ENCODE results near the gene TGM3. TPM values are rescaled to one million over a fixed set of nuclear protein-coding genes. Genes with fewer than 3 reads are reported as not detected.

The TGM3 gene
- total and polyA plus RNA-seq, 2 of the 4 experiments (the other 2 are of a cell fraction) = not detected

DNA sequence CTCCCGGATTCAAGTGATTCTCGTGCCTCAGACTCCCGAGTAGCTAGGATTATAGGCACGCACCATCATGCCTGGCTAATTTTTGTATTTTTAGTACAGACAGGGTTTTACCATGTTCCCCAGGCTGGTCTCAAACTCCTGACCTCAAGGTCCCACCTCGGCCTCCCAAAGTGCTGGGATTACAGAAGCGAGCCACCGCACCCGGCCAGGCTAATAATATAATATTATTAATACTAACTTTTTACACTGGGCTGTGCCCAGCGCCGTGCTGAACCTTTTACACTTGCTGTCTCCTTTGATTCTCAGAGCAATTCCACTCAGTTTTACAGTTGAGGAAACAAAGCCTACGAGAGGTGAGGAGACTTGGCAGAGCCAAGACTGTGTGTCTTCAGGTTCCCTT is 2.3 kb upstream of the TGM3 start:
- H4K20me1 ChIP-seq (ENCODE audit: insufficient read depth, low read length) = no peaks in the 10 kb centered on the region
- in situ Hi-C loops (cut with MboI; ENCODE audit: low sequenced_read_pairs) (no loop called here), intact Hi-C loops (cut with micrococcal nuclease) (no loop called here), dilution Hi-C loops (cut with HindIII; ENCODE audit: low sequenced_read_pairs, unreplicated experiment) (no loop called here)
- ATAC-seq (ENCODE audit: low read depth) = no peak
- no peak for DNase-seq
- H3K9ac ChIP-seq (ENCODE audit: low read depth, low read length) = no peak overlapping the region
- TF ChIP-seq RAD21 (IDR thresholded peaks at IDR 0.05; ENCODE audit: low read length) (no peak), SMC3 (IDR thresholded peaks at IDR 0.05; ENCODE audit: low read depth, low read length) (no peak), RFX5 (IDR thresholded peaks at IDR 0.05; ENCODE audit: low read depth, low read length) (no peak), FOS (IDR thresholded peaks at IDR 0.05; ENCODE audit: low read depth, low read length) (no peak), POLR2A (IDR thresholded peaks at IDR 0.05; ENCODE audit: low read depth, low read length) (no peak), NFE2L2 (IDR thresholded peaks at IDR 0.05; ENCODE audit: low read depth, low read length) (no peak), RCOR1 (IDR thresholded peaks at IDR 0.05; ENCODE audit: insufficient replicate concordance, low read length) (no peak), BHLHE40 (IDR thresholded peaks at IDR 0.05; ENCODE audit: low read depth, low read length) (no peak), CEBPB (IDR thresholded peaks at IDR 0.05; ENCODE audit: low read depth, low read length) (no peak), MAFK (IDR thresholded peaks at IDR 0.05; ENCODE audit: low read depth, low read length) (no peak)
- TF ChIP-seq, protein P1, sequence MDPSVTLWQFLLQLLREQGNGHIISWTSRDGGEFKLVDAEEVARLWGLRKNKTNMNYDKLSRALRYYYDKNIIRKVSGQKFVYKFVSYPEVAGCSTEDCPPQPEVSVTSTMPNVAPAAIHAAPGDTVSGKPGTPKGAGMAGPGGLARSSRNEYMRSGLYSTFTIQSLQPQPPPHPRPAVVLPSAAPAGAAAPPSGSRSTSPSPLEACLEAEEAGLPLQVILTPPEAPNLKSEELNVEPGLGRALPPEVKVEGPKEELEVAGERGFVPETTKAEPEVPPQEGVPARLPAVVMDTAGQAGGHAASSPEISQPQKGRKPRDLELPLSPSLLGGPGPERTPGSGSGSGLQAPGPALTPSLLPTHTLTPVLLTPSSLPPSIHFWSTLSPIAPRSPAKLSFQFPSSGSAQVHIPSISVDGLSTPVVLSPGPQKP (IDR thresholded peaks at IDR 0.05; ENCODE audit: borderline replicate concordance, low read depth, low read length) = no peak
- TF ChIP-seq, protein P2, sequence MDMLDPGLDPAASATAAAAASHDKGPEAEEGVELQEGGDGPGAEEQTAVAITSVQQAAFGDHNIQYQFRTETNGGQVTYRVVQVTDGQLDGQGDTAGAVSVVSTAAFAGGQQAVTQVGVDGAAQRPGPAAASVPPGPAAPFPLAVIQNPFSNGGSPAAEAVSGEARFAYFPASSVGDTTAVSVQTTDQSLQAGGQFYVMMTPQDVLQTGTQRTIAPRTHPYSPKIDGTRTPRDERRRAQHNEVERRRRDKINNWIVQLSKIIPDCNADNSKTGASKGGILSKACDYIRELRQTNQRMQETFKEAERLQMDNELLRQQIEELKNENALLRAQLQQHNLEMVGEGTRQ (IDR thresholded peaks at IDR 0.05; ENCODE audit: low read depth, low read length) = no peak
- no peak overlapping the region for H4K5ac ChIP-seq (ENCODE audit: low read depth, low read length)
- no peak overlapping the region for H2BK15ac ChIP-seq (ENCODE audit: low read depth, low read length)
- no peaks in the 10 kb centered on the region for H3K4me1 ChIP-seq (ENCODE audit: control insufficient read depth, insufficient read depth, low read length)
- no peaks in the 10 kb centered on the region for H3K9me1 ChIP-seq (ENCODE audit: insufficient read depth, low read length)
- H3K23ac ChIP-seq (ENCODE audit: low read depth, low read length) = no peak overlapping the region
- no CpG with 5 or more reads among the region's 11 CpGs for WGBS, 2 experiments (ENCODE audit: extremely low coverage in 2 of 2, insufficient read length in 1 of 2)
- H3K27me3 ChIP-seq (ENCODE audit: control insufficient read depth, insufficient read depth, low read length) = peaks cover 17% of the 10 kb centered on the region
- no peak overlapping the region for H2AK9ac ChIP-seq (replicated peaks; ENCODE audit: low read depth, low read length, poor library complexity)
- H3K4ac ChIP-seq (ENCODE audit: low read depth, low read length) = no peak overlapping the region
- ChIA-PET POLR2A (ENCODE audit: unreplicated experiment) (no interaction called here), CTCF (no interaction called here)
- H3K36me3 ChIP-seq (ENCODE audit: control insufficient read depth, insufficient read depth, low read length) = no peaks in the 10 kb centered on the region
- no peak overlapping the region for H2AFZ ChIP-seq (replicated peaks; ENCODE audit: low read length, poor library complexity)
- H3K79me1 ChIP-seq (ENCODE audit: low read depth in 1 of 2, low read length in 2 of 2) = no peaks in the 10 kb centered on the region
- no peak overlapping the region for H3K14ac ChIP-seq (replicated peaks; ENCODE audit: low read depth, low read length)
- H2BK20ac ChIP-seq (ENCODE audit: low read depth, low read length) = no peak overlapping the region
- H2BK5ac ChIP-seq (ENCODE audit: low read depth, low read length, poor library complexity, severe bottlenecking) = no peak overlapping the region
- H2AK5ac ChIP-seq (ENCODE audit: low read depth, low read length) = no peak overlapping the region
- no peak overlapping the region for H3K4me3 ChIP-seq (ENCODE audit: insufficient read depth, low read depth, low read length)
- no TSS peak for BruUV-seq (replicated peaks)
- no peak overlapping the region for H3K18ac ChIP-seq (ENCODE audit: low read depth, low read length)
- no peak overlapping the region for H2BK120ac ChIP-seq (ENCODE audit: low read depth, low read length)
- no peak overlapping the region for H4K91ac ChIP-seq (ENCODE audit: insufficient read depth, low read depth, low read length)
- H3K56ac ChIP-seq (ENCODE audit: extremely low read depth, insufficient read depth, low read length) = no peak overlapping the region
- H3K9me3 ChIP-seq (ENCODE audit: control insufficient read depth, insufficient read depth, low read length) = no peaks in the 10 kb centered on the region
- H3K4me2 ChIP-seq (ENCODE audit: low read depth, low read length) = no peak overlapping the region
- H4K8ac ChIP-seq (ENCODE audit: low read depth in 2 of 2, low read length in 2 of 2) = no peak overlapping the region
- H3K27ac ChIP-seq (ENCODE audit: insufficient read depth, low read length) = no peak overlapping the region
